ENCODE data around the gene ZDHHC17.

DNA sequence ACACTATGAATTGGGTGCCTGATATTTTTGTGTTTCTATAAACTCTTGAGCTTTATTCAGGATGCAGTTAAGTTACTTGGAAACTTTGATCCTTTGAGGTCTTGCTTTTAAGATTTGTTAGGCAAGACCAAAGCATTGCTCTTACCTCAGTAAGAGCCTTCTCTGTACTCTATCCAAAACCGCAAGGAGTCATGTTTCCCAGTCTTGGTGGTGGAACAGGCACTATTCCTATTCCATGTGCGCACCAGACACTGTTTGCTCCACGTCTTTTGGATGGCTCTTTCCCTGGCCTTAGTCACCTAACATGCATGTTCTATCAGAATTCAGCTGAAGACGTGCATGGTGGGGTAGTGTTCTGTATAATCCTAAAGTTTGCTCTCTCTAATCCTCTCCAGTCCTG lies 91.4 kb downstream of the ZDHHC17 start:
- TF ChIP-seq, protein P1, sequence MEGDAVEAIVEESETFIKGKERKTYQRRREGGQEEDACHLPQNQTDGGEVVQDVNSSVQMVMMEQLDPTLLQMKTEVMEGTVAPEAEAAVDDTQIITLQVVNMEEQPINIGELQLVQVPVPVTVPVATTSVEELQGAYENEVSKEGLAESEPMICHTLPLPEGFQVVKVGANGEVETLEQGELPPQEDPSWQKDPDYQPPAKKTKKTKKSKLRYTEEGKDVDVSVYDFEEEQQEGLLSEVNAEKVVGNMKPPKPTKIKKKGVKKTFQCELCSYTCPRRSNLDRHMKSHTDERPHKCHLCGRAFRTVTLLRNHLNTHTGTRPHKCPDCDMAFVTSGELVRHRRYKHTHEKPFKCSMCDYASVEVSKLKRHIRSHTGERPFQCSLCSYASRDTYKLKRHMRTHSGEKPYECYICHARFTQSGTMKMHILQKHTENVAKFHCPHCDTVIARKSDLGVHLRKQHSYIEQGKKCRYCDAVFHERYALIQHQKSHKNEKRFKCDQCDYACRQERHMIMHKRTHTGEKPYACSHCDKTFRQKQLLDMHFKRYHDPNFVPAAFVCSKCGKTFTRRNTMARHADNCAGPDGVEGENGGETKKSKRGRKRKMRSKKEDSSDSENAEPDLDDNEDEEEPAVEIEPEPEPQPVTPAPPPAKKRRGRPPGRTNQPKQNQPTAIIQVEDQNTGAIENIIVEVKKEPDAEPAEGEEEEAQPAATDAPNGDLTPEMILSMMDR (IDR thresholded peaks at IDR 0.05): no peak
- no peak for TF ChIP-seq EP300 (IDR thresholded peaks at IDR 0.05)

Data from tibial nerve (tissue), 4 donors.